Measurements from ENCODE around the gene GALNT1.

GALNT1 gene

DNA sequence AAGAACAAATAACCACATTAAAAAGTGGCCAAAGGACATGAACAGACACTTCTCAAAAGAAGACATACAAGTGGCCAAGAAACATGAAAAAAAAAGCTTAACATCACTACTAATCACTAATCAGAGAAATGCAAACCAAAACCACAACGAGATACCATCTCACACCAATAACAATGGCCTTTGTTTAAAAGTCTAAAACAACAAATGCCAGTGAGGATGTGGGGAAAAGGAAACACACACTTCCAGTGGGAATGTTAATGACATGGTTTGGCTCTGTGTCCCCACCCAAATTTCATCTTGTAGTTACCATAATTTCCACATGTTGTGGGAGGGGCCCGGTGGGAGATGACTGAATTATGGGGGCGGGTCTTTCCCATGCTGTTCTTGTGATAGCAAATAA lies 147.1 kb downstream of the GALNT1 start:
- DNase-seq: no peak

- DNase-seq: no peak
Measured at GRCh38 chr18:35729991-35730668, 148.6 kb downstream of the GALNT1 start.

DNA sequence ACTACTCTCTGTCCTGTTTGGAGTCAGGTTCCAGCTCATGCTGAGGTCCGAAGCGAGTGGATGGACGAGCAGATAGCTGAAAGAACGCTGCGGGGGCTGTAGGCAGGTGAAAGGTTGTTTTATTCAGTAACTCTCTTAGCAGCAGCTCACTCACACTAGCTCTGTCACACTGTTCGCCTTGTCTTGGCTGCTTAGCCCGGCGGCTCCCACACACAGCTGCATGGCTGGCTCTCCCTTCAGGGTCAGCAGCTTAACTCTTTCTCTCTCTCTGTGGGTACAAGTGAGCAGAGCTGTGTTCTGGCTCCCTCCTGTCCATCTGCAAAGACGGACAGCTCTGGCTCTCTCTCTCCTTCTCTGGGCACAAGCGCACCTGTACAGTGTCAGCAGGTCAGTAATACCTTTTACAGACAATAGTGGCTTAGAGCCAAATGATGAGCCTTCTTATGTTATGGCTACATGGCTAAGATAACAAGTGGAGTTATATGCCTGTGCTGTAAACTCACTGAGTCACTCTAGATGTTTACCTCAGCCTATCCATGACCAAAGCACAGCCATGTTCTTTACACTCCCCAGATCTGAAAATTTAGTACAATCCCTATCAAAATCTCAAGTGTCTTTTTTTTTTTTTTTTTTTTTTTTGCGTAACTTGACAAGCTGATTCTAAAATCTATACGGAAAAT lies 149.3 kb downstream of the GALNT1 start:
- DNase-seq: peak; percentile 65

GRCh38 chr18:35731701-35732100 lies 150.2 kb downstream of the GALNT1 start:
- DNase-seq: no peak

- DNase-seq: no peak
Measured at GRCh38 chr18:35732162-35732561, 150.6 kb downstream of the GALNT1 start.

GRCh38 chr18:35732636-35733035 lies 151.1 kb downstream of the GALNT1 start:
- DNase-seq: no peak

DNA sequence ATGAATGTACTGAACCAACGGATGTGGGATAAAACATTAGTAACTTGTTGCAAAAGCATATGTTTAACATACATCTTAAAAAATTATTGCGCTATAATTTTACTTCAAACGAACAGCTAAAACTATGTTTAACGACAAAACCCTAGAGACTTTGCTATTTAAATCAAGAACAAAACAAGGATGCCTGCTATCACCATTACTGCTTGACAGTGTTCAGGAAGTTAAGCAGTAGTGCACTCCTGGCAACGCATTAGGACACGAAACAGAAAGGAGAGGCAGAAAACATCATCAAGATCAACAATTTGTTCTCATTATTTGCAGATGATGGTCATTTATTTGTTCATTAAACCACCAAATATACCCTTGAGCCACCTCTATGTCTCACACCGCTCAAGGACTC lies 151.9 kb downstream of the GALNT1 start:
- DNase-seq: no peak

DNA sequence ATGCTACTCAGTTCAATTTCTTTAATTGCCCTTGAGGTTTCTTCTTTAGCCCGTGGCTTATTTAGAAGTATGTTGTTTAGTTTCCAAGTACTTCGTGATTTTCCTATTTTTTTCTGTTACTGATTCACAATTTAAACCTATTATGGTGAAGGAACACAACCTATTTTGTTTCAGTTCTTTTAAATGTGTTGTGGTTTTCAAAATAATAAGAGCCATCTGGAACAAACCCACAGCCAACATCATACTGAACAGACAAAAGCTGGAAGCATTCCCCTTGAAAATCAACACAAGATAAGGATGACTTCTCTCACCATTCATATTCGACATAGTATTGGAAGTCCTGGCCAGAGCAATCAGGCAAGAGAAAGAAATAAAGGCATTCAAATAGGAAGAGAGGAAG lies 155.2 kb downstream of the GALNT1 start:
- no peak for DNase-seq

- DNase-seq: no peak
Measured at GRCh38 chr18:35739778-35740177, 158.2 kb downstream of the GALNT1 start.

DNA sequence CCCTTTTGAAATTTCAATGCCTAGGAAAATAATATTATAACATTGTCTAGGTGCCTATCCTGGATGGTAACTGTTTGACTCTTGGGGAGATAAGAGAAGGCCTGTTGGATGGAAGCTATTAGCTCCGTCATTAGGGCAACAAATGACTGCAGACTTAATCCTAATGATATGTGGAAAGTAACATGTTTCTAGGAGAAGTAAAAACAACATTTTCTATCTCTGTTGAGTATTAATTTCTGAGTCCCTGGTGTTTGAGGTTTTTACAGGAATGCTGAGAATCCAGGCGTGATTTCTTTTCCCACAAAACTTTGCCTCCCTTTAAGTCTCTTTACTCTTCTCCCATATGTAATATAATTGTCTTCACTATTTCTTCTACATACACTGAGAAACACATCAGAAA lies 159.1 kb downstream of the GALNT1 start:
- DNase-seq: no peak

DNA sequence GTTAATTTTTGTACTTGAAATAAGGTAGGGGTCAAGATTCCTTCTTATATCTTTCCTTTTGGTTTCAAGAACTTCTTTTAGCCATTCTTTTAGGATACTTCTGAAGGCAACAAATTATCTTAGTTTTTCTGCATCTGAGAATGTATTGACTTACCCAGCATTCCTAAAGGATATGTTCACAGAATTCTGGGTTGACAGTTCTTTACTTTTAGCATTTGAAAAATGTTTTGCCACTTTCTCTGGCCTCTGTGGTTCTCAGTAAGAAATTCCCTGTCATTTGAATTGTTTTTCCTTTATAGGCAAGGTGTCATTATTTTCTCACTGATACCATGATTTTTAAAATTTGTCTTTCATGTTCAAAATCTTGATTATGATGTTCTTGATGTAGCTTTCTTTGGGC lies 162.4 kb downstream of the GALNT1 start:
- no peak for DNase-seq

DNA sequence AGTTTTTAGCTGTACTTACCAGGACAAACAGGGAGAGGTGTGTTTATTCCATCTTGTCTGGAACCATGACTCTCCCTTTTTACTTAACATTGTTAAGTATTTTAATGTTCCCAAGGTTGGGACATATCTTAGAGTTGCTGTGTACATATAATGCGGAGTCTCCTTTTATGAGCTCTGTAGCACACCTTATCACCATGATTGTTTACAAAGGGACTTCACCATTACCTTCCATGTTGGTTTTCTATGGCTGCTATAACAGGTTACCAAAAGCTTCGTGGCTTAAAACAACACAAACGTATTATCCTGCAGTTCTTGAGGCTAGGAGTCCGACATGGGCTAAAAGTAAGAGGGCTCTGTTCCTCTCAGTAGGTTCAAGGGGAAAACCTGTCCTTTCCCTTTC lies 164.3 kb downstream of the GALNT1 start:
- DNase-seq: no peak

DNA sequence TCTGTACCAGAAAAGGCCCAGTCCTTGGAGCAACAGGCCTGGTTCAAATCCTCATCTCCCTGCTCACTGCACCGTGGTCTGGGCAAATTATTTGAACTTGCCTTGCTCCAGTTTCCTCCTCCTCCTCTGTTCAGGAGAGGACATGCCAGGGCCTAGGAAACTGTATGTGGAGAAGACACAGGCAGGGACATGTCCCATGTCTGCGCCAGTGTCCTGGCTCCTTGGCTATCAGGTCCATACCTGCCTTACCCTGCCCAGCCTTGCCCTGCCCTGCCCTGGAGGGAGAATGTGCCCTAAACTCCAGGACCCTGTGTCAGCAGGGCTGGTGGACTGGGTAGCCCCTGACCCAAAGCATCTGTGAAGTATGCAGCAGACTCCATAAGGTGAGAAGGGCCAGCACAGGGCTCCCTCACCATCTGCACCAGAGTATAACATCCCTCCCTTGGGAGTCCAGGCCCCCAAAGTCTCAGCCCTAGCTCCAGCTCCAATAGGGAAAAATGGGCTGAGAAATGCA lies 165.3 kb downstream of the GALNT1 start:
- DNase-seq: no peak

DNA sequence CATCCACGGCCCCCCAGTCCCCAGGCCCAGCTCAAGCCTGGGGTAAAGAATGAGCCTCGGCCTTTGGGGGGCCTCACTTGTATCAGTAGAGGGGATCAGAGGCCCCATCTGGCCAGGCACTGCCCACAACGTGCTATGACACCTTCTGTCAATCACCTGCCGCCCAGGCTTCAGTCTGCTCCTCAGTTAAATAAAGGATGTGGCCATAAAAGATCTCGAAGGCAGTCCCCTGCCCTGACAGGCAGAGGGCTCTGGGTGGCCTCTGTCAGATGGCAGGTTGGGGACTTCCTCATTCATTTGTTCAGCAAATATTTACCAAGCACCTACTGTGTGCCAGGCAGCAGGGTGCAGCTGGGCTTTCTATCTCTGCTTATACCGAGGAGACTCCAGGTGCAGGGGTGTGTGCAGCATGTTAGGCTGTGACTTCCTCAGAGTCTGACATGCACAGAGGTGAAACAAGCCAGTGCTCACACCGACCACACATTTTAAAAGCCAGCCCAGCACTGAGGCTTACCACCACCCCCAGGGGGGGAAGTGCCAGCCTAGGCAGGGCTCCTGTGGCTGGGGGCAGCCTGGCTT lies 166.4 kb downstream of the GALNT1 start:
- DNase-seq: no peak

- no peak for DNase-seq
Measured at GRCh38 chr18:35749701-35750100, 168.2 kb downstream of the GALNT1 start.

DNA sequence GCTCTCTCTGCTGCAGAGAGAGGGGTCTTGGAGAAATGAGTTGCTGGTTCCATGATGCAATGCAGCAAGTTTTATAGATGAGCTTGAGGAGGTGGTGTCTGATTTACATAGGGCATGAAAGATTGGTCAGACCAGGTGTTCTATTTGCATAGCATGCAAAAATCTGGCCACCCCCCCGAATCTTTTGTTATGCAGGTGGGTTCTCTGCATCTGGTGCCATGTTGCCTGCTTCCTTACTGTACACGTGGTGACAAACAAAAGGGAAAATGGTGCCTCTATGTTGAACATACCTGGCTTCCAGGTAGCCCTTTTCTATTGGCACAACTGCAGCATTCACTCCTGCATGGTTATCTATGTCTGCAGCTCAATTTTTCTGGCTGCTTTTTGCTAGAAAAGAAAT lies 169.4 kb downstream of the GALNT1 start:
- no peak for DNase-seq

GRCh38 chr18:35753306-35753910 lies 171.9 kb downstream of the GALNT1 start:
- DNase-seq: no peak

- no peak for DNase-seq
Measured at GRCh38 chr18:35754464-35754863, 172.9 kb downstream of the GALNT1 start.

DNA sequence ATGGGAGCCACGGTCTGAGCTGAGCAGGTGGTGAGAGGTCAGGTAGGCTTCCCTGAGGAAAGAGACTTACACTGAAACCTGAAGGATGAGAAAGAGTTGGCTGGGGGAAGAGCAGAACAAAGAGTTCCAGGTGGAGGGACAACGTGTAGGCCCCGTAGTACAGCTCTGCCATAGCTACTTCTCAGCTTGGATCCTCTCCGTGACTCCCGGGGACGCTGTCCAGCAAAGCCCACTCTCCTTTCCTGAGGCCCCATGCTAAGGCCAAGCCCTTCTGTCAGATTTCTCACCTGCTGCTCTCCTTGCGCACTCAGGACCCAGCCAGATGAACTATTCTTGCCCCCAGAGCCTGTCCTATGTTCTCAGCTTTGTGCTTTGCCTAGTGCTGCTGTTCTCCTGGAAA lies 173.8 kb downstream of the GALNT1 start:
- DNase-seq: no peak

- DNase-seq: peak; percentile 47
Measured at GRCh38 chr18:35756506-35757117, 175.1 kb downstream of the GALNT1 start.
